GM18867 (cell line): ENCODE results near the gene MBOAT7.
A peak's percentile ranks its signal among the peaks of the same experiment; 100 is the strongest.
"Not testable (repeated sequence)": the region's sequence is repeated elsewhere in the genome, so short reads cannot be mapped to it uniquely, and the experiment has no call there.

Source experiments
- ATAC-seq: cut with Tn5 transposase; IDR thresholded peaks from one replicate; pipeline ENCODE4 v1.9.1; 2021; ENCODE audit warnings: mild to moderate bottlenecking, moderate library complexity; ENCODE audit not compliant: unreplicated experiment

Gene MBOAT7, protein sequence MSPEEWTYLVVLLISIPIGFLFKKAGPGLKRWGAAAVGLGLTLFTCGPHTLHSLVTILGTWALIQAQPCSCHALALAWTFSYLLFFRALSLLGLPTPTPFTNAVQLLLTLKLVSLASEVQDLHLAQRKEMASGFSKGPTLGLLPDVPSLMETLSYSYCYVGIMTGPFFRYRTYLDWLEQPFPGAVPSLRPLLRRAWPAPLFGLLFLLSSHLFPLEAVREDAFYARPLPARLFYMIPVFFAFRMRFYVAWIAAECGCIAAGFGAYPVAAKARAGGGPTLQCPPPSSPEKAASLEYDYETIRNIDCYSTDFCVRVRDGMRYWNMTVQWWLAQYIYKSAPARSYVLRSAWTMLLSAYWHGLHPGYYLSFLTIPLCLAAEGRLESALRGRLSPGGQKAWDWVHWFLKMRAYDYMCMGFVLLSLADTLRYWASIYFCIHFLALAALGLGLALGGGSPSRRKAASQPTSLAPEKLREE

DNA sequence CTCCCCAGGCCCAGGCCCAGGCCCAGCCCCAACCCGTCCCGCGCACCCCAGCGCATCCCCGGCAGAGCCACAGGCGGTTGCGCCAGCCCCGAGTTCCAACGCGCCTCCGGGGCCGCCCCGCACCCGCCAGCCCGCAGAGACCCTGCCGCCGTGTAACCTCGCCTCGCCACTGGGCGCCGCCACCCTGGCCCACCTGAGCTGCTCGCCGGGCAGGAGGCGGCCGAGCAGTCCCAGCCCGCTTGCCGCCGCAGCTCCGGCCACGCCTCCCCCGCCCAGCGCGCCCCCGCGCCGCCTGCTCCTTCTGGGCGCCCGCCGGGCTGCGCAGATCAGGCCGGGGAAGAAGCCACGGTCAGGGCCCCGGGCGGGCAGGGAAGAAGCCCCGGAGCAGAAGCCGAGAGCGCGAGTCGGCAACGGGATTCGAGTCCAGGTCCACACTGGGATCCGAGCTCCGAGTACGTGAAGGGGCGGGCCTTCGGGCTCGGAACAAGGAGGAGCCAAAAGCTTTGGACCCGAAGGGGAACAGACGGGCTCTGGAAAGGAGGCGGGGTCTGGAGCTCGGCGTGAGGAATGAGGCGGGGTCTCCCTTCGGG is at the start of gene MBOAT7:
Gene MBOAT7 (minus strand): TSS at position 436 of the 590 bp plus-strand sequence. CDS start 1,072 bp downstream, outside the sequence.
- peak; percentile 23 for ATAC-seq

DNA sequence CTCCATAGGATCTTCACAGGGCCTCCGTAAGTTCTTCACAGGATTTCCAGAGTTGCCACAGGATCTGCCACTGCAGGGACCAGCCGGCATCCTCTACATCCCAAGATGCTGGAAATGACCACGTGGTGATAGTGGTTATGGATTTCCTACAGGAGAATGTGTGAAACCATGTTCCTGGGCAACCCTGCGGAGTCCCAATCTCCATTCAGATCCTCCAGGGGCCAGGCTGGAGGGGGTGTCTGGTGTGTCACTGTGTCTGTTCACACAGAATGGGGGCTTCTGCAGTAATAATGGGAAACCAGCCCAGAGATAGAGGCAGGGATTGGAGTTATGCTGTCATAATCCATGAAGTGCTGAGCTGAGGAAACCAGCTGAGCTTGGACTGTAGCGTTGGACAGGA is 44.6 kb upstream of the MBOAT7 start:
- ATAC-seq: no peak

DNA sequence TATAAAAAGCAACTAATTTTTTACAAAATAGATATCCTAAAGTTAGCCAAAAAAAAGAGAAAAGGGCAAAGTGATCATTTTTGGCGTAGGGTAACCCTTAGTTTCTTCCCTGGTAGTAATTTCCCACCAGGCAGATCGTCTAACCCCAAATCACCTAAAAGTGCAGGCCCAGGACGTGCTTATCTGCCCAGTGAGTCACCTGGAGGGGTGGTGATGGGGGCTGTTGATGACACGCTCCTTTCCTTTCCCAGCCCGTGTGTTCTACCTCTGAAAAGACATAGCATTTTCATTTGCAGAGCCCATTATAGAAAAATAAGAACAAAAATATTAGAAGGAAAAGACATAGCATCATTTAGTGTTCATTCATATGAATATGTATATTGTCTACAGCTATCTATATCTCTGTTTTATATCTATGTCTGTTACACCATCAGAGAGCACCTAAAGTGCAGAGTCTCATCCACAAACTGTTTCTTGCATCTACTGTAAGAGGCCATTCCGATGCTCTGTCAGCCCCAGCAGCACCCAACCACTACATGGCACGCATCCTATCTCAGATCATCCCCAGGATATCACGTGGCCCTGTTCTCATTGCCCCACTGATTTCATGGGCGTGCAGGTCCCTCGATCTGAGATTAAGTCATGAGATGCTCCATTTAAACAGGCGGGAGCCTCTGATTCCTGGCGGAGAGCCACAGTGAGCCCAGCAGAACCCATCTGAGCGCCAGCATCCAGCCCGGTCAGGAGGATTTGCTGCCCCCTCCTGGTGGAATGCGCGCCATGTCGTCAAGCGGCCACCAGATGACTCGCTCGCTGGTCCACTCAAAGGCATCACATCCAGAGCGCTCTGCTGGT is 41.9 kb upstream of the MBOAT7 start:
- ATAC-seq: peak; percentile 71

DNA sequence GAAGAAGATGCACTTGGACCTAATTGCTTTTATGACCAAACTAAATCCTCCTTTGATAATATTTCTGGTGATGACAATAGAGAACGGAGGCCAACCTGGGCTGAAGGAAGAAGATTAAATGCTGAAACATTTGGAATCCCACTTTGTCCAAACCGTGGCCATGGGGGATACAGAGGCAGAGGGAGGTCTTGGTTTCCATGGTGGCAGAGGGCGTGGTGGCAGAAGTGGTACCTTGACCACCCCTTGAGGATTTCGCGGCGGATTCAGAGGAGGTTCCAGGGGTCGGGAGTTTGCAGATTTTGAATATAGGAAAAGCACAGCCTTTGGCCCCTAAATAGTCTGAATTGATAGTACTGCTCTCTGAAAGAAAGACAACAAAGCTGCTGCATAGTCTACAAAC is 40.7 kb upstream of the MBOAT7 start:
- ATAC-seq: no peak

DNA sequence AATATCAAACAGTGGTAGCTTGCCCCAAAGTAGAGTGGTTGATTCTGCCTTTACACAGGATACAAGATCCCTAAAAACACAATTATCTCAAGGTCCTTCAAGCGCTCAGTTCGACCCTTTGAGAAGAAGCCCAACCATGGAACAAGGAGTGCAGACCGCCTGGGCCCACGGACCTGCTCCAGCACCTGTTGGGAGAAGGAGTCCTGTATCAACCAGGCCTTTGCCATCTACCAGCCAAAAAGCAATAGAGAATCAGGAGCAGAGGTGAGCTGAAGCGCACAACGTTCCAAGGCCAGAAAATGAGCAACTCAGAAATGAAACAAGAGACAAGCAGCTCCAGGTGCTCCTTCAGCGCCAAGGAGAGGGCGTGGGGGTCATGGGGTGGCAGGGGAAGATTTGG is 39.8 kb upstream of the MBOAT7 start:
- ATAC-seq: no peak

DNA sequence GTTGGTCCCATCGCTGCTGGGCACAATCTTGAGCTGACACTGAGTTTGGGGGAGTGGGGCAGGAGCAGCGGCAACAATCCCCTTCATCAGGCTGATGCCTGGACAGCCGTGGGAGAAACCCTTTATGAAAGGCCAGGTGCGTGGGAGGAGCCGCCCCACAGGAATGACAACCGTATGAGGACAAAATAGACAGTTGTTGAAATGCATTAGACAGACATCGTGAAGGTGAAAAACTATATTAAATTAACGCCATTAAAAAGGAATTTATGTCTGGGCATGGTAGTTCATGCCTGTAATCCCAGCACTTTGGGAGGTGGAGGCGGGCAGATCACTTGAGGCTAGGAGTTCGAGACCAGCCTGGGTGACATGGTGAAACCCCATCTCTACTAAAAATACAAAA is 35.2 kb upstream of the MBOAT7 start:
- not testable (repeated sequence) for ATAC-seq

DNA sequence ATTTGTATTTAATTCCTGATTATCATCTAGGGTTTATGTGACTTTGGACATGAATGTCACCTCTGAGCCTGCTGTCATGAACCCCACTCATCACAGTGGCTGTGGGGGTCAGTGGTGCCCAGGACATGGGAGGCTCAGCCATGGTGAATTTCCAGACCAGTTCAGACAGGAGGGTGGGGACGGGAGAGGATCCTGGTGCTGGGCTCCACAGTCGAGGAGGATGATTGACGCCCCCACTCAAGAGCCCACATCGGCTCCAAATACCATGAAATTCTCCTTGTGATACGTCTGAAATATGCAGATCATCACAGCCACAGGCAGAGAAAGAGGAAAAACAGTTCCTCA is 34.5 kb upstream of the MBOAT7 start:
- not testable (repeated sequence) for ATAC-seq

DNA sequence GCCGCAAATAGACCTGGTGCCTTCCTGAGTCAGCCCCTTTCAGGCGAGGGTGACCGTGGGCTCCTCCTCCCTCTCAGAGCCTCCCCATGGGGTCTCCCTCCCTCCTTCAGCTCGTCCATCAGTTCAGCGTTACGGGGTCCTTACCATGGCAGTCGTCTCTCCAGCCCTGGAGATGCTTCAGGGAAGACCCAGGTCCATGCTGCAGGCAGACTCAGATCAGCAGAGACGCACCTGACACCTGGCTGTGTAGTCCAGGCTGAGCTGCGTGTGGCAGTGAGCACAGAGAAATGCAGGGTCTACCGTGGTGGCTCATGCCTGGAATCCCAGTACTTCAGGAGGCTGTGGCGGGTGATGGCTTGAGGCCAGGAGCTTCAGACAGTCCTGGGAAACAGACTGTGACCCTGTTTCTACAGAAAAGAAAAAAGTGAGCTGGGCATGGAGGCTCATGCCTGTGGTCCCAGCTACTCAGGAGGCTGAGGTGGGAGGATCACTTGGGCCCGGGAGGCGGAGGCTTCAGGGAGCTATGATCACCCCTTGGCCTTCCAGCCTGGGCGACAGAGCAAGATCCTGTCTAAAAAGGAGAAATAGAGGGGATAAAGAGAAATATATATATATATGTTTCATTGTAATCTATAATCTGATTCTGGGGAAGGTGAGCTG is 34.0 kb upstream of the MBOAT7 start:
- ATAC-seq: not testable (repeated sequence)

DNA sequence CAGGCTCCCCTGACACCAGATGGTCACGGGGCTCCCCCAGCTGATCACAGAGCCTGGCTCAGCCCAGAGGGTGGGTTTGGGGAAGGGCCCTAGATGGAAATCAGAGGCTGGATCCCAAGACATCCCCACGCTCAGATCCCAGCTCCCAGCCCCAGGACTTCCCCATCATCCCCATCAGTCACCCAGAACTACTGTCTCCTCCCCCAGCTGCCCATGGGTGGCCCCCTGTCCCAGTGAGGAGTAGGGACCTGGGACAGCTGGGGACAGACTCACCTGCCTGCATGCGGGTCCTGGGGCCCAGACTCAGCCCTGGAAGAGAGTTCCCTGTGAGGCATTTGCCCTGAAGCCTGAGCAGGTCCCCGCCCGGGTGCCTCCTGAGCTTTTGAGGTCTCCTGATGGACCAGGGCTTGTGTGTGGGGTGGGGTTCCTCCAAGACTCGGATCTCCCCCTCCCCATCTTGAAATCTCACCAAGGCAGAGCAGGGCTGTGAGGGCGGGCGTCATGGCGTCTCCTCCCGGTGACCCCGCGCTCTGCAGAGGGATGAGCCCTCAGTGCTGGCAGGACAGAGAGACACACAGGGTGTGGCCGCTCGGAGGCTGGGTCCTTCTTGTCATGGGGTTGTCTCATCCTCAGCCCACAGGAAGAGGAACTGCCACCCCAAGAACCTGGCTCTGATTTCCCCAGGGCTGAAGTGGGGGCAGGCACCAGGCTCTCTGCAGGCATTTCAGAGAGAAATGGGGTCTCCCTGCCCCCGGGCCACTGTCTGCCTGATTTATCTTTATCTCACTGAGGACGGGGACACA is 33.3 kb upstream of the MBOAT7 start, which contains the start of gene LILRB3:
Gene LILRB3 (minus strand): TSS at position 534 of the 803 bp plus-strand sequence. CDS start 31 bp downstream, at position 503.
- ATAC-seq: not testable (repeated sequence)

DNA sequence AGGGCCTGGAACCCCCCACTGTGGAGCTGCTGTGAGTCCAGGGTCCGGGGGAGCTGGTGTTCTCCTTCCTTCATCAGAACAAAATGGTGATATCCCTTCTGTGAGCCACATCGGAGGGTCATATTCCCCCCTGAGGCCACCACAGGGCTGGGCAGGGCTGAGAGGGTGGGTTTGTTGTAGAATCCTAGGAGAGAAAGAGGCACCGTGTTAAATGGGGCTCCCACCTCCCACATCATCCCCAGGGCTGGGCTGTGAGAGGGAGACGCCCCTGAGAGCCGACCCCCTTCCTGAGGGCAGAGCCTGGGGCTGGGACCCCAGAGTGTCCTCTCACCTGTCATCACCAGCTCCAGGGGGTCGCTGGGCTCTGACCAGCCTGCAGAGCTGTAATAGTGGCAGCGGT is 32.6 kb upstream of the MBOAT7 start:
- ATAC-seq: not testable (repeated sequence)

DNA sequence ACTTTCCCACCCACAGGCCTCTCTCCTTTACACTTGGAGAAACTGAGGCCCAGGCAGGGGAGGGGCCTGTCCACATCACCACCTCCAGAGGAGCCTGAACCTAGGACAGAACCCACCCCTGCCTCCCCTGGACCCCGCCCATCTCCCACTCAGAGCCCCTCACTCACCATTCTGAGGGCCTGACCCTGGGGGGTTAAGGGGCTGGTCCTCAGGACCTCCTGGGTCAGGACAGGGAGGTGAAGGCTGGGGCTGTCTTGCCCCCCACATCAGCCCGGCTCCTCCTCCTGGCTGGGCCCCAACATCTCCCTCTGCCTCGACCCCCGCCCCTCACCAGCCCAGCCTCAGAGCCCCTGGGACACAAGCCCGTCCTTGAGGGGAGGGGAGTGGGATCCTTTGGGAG is 30.3 kb upstream of the MBOAT7 start:
- not testable (repeated sequence) for ATAC-seq

DNA sequence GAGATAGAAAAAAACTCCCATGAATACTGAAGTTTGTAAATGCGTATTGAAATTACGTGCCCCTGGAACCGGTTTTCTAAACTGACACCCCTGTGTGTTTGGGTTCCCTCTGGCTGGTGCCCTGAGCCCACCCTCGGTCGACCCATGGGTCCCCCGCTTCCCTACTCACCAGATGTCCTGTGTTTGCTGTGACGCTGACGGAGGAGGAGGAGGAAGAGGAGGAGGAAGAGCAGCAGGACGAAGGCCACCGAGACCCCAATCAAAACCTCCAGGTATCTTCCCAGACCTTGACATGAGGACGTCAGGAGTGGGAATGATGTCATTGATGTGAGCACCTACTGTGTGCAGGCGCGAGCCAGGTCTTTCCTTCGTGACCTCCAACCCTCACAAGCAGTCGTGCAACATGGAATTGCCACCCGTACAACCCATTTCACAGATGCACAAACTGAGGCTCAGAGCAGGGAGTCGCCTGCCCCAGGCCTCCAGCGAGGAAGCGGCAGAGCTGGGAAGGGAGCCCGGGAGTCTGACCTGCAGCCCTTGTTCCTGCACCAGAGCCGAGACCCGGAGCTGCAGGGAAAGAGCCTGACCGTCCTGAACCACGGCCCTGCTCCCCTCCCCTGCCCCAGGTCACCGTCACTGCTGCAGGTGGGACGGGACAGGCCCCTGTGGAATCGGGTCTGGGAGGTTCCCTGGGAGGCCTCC is 29.7 kb upstream of the MBOAT7 start:
- no peak for ATAC-seq

DNA sequence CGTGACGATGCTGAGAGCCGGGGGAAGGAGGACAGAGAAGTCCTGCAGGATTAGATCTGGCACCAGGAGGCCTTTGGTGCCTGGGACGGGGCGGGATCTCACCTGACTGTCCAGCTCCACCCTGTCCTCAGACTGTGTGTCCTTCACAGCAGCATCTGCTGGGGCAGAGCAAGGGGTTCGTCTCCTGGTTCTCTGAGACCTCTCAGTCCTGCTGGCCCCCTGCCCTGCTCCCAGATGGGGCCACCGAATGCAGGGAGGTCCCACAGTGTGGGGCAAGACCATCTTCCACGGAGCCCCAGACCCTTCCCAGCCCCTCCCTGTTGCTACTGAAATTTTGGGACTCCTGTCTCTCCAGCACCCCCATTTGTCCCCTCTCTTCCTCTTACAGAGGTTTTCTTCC is 28.9 kb upstream of the MBOAT7 start:
- ATAC-seq: no peak

DNA sequence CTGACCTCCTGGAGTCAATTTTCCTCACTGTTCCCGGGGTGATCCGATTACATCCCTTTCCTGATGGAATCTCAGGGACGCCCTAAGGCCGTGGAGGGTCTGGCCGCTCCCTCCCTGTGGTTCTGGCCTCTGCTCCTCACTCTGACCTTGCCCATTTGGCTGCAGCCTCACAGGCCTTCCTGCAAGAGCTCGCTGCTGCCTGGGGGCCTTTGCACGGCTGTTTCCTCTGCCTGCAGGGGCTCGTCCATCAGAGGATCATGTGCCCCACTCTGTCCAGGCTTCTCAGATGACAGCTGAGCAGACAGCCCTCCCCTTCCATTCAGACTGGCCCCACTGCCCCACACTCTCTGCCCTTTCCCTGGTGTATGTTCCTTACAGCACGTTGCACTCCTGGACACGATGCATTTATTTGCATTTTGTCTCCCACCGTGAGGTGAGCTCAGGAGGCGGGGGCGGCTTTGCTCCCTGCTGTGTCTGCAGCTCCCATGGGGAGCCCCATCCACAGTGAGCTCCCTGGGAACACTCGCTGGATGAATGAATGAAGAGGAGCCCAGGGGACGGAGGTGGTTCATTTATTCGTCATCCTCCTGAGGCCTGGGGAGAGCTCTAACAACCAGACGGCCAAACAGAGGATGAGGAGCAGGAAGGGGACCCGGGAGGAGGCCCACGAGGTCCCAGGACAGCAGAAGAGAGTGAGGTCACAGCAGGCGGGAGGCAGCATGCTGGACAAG is 28.3 kb upstream of the MBOAT7 start:
- not testable (repeated sequence) for ATAC-seq

DNA sequence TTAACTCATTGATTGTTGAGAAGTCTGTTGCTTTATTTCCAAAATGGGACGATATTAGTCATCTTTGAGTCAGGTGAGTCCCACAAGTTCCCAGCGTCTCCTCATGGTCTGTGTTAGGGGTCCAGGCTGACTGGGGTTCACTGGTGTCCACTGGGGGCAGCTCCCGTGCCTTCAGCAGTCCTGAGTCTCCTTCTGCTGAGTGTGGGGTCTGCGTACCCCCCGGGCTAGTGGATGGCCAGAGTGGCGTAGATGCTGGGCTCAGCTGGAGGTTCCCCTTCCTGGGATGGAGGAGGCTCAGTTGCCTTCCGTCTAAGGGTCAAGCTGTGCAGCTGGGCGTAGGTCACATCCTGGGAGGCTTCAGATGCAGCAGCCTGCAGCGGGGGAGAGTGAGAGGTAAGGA is 27.5 kb upstream of the MBOAT7 start:
- ATAC-seq: no peak

DNA sequence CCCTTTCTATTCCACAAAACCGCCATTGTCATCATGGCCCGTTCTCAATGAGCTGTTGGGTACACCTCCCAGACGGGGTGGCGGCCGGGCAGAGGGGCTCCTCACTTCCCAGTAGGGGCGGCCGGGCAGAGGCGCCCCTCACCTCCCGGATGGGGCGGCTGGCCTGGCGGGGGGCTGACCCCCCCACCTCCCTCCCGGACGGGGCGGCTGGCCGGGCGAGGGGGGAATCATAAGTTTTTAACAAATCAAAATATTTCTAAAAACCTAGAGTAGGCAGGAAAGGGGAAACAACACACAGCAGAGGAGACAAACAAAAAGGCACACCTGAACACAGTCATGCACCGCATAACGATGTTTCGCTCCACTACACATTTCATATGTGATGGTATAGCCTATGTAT is 25.4 kb upstream of the MBOAT7 start:
- ATAC-seq: not testable (repeated sequence)

DNA sequence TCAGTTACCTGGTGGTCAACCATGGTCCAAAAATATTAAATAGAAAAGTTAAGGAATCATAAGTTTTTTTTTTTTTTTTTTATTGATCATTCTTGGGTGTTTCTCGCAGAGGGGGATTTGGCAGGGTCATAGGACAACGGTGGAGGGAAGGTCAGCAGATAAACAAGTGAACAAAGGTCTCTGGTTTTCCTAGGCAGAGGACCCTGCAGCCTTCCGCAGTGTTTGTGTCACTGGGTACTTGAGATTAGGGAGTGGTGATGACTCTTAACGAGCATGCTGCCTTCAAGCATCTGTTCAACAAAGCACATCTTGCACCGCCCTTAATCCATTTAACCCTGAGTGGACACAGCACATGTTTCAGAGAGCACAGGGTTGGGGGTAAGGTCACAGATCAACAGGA is 24.8 kb upstream of the MBOAT7 start:
- not testable (repeated sequence) for ATAC-seq

DNA sequence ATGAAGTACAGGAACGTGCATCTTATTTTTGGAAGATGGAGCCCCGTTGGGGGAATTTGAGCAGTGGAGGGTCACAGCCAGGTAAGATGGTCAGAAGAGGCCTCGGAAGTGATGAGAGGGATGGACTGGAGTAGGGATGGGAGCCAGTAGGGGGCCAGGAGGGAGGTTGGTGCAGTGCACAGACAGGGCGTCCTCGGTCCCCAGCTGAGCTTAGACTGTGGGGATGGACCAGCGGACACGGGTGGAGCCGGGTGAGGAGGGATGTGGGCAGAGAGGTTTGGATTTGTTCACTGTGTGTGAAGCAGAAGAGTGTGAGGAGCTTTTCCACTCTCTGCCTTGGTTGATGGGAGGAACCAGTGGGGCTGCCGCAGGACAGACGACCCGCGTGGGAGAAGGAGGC is 21.9 kb upstream of the MBOAT7 start:
- no peak for ATAC-seq
